Dendritic cell treated with granulocyte-macrophage colony-stimulating factor and Interleukin-4, amounts not matched to agents 40 ng/mL and 50 ng/mL, for 4 days (primary cell): ENCODE measurements around the gene HAVCR2.
"Not testable (repeated sequence)": the region's sequence is repeated elsewhere in the genome, so short reads cannot be mapped to it uniquely, and the experiment has no call there.

ENCODE experiments used
- H3K27ac Mint-ChIP-seq: one replicate; pipeline ENCODE4 v1.8.0; 2022; ENCODE audit warnings: mild to moderate bottlenecking, mixed read lengths
- H3K27me3 Mint-ChIP-seq: one replicate; pipeline ENCODE4 v1.8.0; 2022; ENCODE audit warnings: mild to moderate bottlenecking, mixed read lengths
- H3K36me3 Mint-ChIP-seq: one replicate; pipeline ENCODE4 v1.8.0; 2022; ENCODE audit warnings: low read depth, mixed read lengths
- H3K4me1 Mint-ChIP-seq: one replicate; pipeline ENCODE4 v1.8.0; 2022; ENCODE audit warnings: low read depth, mixed read lengths
- H3K4me3 Mint-ChIP-seq: one replicate; pipeline ENCODE4 v1.8.0; 2022; ENCODE audit warnings: mild to moderate bottlenecking, moderate library complexity, mixed read lengths
- H3K9me3 Mint-ChIP-seq: one replicate; pipeline ENCODE4 v1.8.0; 2022; ENCODE audit warnings: mixed read lengths
- intact Hi-C: fragments of 100-400 bp; cut with micrococcal nuclease; formaldehyde crosslinking; loops from one replicate; pipeline ENCODE4 v1.15.0; 2022

HAVCR2 gene

DNA sequence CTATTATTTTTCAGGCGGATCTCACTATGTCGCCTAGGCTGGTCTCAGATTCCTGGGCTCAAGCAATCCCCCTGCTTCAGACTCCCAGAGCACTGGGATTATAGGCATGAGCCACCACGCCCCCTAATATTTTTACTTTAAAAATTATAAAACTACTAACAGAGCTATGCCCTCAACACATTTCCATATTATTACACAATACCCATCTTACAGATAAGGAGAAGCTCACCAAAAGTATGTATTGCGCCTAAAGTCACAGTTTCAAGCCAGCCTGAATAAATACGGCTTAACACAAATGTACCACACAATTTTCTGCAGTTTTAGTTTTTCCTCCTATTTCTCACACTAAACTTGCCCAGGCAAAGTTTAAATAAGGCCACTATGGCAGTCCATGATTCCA lies 40.1 kb downstream of the HAVCR2 start:
- Mint-ChIP-seq H3K4me3 (no peak overlapping the region), H3K4me1 (no peaks in the 10 kb centered on the region), H3K36me3 (no peaks in the 10 kb centered on the region), H3K27ac (no peak overlapping the region), H3K27me3 (no peaks in the 10 kb centered on the region), H3K9me3 (no peaks in the 10 kb centered on the region)
- intact Hi-C loops, result no loop called here

DNA sequence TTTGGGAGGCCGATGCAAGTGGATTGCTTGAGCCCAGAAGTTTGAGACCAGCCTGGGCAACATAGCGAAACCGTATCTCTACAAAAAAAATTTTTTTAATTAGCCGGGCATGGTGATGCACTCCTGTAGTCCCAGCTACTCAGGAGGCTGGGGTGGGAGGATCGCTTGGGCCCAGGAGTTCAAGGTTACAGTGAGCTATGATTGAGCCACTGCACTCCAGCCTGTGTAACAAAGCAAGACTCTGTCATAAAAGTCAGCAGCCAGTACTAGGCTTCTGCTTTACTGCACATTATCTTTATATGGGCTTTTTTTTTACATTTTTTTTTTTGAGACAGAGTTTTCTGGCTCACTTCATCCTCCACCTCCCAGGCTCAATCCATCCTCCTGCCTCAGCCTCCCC lies 40.5 kb downstream of the HAVCR2 start:
- intact Hi-C loops, result no loop called here
- Mint-ChIP-seq H3K9me3 (no peaks in the 10 kb centered on the region), H3K27ac (no peak overlapping the region)

GRCh38 chr5:157067005-157067404 lies 41.8 kb downstream of the HAVCR2 start:
- H3K4me1 Mint-ChIP-seq, result no peaks in the 10 kb centered on the region
- intact Hi-C loops, result no loop called here
- no peaks in the 10 kb centered on the region for H3K36me3 Mint-ChIP-seq
- H3K27me3 Mint-ChIP-seq, result no peaks in the 10 kb centered on the region
- no peaks in the 10 kb centered on the region for H3K9me3 Mint-ChIP-seq
- H3K27ac Mint-ChIP-seq, result no peak overlapping the region
- no peak overlapping the region for H3K4me3 Mint-ChIP-seq

More for the DNA sequence above, 40.5 kb downstream of the HAVCR2 start:
- H3K4me3 Mint-ChIP-seq, result no peak overlapping the region
- H3K36me3 Mint-ChIP-seq, result no peaks in the 10 kb centered on the region
- no peaks in the 10 kb centered on the region for H3K27me3 Mint-ChIP-seq
- no peaks in the 10 kb centered on the region for H3K4me1 Mint-ChIP-seq

DNA sequence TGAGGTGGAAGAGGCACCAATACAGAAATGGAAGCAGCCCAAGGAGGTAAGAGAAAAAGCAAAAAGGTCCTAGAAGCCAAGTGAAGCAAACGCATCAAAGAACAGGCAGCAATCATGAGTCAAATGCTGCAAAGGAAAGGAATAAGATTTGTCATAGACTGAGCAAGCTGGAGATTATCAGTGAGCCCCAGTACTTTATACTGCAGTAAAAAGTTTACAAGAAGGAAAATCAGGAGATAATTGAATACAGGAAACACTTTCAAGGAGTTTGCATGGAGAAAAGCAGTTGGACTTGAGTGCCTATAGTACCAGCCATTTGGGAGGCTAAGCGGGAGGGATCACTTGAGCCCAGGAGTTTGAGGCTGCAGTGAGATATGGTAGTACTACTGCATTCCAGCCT lies 42.8 kb downstream of the HAVCR2 start:
- H3K27me3 Mint-ChIP-seq, result no peaks in the 10 kb centered on the region
- H3K9me3 Mint-ChIP-seq, result no peaks in the 10 kb centered on the region
- intact Hi-C loops, result no loop called here
- no peak overlapping the region for H3K27ac Mint-ChIP-seq
- no peak overlapping the region for H3K4me3 Mint-ChIP-seq
- H3K36me3 Mint-ChIP-seq, result no peaks in the 10 kb centered on the region
- H3K4me1 Mint-ChIP-seq, result no peaks in the 10 kb centered on the region

DNA sequence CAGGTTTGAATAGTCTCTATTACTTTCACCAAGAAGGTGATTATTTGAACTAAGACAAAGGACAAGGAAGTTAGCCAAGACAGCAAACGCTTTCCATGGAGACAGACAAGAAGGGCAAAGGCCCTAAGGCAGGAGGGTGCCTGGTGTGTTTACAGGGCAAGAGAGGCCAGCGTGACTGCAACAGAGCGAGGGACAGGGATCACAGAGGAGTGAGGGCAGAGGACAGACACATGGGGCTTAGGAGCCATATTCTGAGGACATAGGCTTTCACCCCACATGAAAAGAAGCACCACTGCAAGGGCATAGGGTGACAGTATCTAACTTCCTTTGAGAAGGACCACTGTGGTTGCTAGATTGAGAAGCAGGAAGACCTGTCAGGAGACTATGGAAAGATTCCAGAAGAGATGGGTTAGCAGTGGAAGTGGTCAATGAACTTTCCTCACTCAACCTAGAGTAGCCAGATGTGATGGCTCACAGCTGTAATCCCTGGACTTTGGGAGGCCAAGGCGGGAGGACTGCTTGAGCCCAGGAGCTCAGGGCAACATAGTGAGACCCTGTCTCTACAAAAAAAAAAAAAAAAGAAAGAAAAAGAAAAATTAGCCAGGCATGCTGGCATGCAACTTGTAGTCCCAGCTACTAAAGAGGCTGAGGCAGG lies 44.9 kb downstream of the HAVCR2 start:
- intact Hi-C loops, result no loop called here
- no peak overlapping the region for H3K4me3 Mint-ChIP-seq
- H3K27ac Mint-ChIP-seq, result no peak overlapping the region
- H3K36me3 Mint-ChIP-seq, result no peaks in the 10 kb centered on the region
- H3K9me3 Mint-ChIP-seq, result no peaks in the 10 kb centered on the region
- no peaks in the 10 kb centered on the region for H3K4me1 Mint-ChIP-seq
- H3K27me3 Mint-ChIP-seq, result no peaks in the 10 kb centered on the region

DNA sequence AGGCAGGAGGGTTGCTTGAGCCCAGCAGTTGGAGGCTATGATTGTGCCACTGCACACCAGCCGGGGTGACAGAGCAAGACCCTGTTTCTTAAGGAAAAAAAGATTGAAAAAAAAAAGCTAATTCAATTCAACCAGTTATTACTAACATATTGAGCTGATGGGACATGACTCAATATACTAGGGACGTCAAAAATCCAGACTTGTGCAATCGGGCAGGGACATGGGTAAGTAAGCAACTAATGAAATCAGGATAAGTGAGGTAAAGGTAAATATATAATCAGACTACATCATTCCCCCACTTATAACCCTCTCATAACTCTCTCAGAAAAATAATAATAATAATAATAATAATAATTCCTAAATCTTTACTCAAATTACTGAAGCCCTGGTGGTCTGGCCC lies 49.0 kb downstream of the HAVCR2 start:
- Mint-ChIP-seq H3K4me3 (no peak overlapping the region), H3K27me3 (no peaks in the 10 kb centered on the region), H3K9me3 (no peaks in the 10 kb centered on the region), H3K36me3 (no peaks in the 10 kb centered on the region), H3K4me1 (no peaks in the 10 kb centered on the region), H3K27ac (no peak overlapping the region)
- intact Hi-C loops, result no loop called here

DNA sequence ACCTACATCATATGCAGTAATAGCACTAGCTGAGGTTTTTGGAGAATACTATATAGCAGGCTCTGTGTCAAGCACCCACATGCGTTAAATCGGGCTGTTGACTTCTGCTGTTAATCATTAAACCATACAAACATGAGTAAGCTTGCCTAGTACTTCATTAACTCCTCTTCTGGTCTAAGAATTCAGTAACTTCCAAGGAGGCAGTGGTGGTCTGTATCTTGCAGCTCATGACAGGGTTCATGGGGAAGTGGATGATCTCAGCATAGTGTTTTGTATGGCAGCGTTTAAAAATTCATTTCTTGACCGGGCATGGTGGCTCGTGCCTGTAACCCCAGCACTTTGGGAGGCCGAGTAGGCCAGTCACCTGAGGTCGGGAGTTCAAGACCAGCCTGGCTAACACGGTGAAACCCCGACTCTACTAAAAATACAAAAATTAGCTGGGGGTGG lies 49.7 kb downstream of the HAVCR2 start, which contains the start of gene HAVCR1:
Gene HAVCR1 (minus strand): TSS at position 24 of the 447 bp plus-strand sequence. CDS start 1,173 bp downstream, outside the sequence.
- no peaks in the 10 kb centered on the region for H3K36me3 Mint-ChIP-seq
- no peak within 1 kb of the TSS for H3K27ac Mint-ChIP-seq
- no peaks in the 10 kb centered on the region for H3K9me3 Mint-ChIP-seq
- H3K4me1 Mint-ChIP-seq, result no peaks in the 10 kb centered on the region
- H3K4me3 Mint-ChIP-seq, result no peak within 1 kb of the TSS
- intact Hi-C loops, result no loop called here
- no peaks in the 10 kb centered on the region for H3K27me3 Mint-ChIP-seq

- H3K27me3 Mint-ChIP-seq, result no peaks in the 10 kb centered on the region
- no peak overlapping the region for H3K27ac Mint-ChIP-seq
- no peaks in the 10 kb centered on the region for H3K4me1 Mint-ChIP-seq
- no peaks in the 10 kb centered on the region for H3K9me3 Mint-ChIP-seq
- intact Hi-C loops, result no loop called here
- H3K36me3 Mint-ChIP-seq, result no peaks in the 10 kb centered on the region
- no peak overlapping the region for H3K4me3 Mint-ChIP-seq
Measured at GRCh38 chr5:157057459-157058370, 51.1 kb downstream of the HAVCR2 start.

- H3K27ac Mint-ChIP-seq, H3K27me3 Mint-ChIP-seq, H3K36me3 Mint-ChIP-seq, intact Hi-C loops, H3K4me3 Mint-ChIP-seq, H3K9me3 Mint-ChIP-seq, H3K4me1 Mint-ChIP-seq: not testable (repeated sequence)
Measured at GRCh38 chr5:157056848-157057247, 52.0 kb downstream of the HAVCR2 start.

DNA sequence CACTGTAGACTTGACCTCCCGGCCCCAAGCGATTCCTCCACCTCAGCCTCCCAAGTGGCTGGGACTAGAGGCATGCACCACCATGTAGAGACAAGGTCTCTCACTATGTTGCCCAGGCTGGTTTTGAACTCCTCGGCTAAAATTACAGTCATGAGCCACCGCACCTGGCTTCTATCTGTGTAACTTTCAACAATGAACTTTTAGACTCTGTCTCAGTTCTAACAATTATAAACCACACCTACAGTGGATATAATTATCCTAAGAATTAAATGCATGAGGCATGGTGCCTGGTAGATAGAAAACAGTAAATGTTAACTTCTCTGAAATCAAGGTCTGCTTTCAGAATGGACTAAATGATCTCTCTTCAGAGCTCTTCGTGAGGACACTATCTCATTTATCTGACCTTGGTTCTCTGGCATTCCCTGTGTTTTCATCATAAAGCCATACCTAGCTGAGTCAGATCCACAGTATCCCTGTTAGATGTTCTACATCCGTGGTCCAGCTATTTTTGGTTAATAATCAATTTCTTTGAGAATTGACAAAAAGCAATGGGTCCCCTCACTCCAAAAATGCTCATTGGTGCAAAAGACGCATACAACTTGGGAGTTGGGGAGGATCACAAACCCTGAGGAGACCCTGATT lies 57.1 kb downstream of the HAVCR2 start:
- intact Hi-C loops, result no loop called here
- Mint-ChIP-seq H3K27ac (no peak overlapping the region), H3K27me3 (peaks cover 3% of the 10 kb centered on the region), H3K4me3 (no peak overlapping the region), H3K36me3 (no peaks in the 10 kb centered on the region), H3K9me3 (no peaks in the 10 kb centered on the region), H3K4me1 (peaks cover 8% of the 10 kb centered on the region)

GRCh38 chr5:157050050-157050449 lies 58.8 kb downstream of the HAVCR2 start:
- no peak overlapping the region for H3K4me3 Mint-ChIP-seq
- H3K36me3 Mint-ChIP-seq, result no peaks in the 10 kb centered on the region
- peaks cover 3% of the 10 kb centered on the region for H3K27me3 Mint-ChIP-seq
- peaks cover 8% of the 10 kb centered on the region for H3K4me1 Mint-ChIP-seq
- no peak overlapping the region for H3K27ac Mint-ChIP-seq
- no peaks in the 10 kb centered on the region for H3K9me3 Mint-ChIP-seq
- intact Hi-C loops, result no loop called here

GRCh38 chr5:157049605-157050004 lies 59.2 kb downstream of the HAVCR2 start:
- Mint-ChIP-seq H3K4me1 (peaks cover 8% of the 10 kb centered on the region), H3K27ac (no peak overlapping the region)
- intact Hi-C loops, result no loop called here

GRCh38 chr5:157047898-157048297 lies 60.9 kb downstream of the HAVCR2 start:
- Mint-ChIP-seq H3K4me1 (peaks cover 8% of the 10 kb centered on the region), H3K9me3 (no peaks in the 10 kb centered on the region), H3K27me3 (peaks cover 3% of the 10 kb centered on the region), H3K27ac (no peak overlapping the region), H3K4me3 (no peak overlapping the region), H3K36me3 (no peaks in the 10 kb centered on the region)
- intact Hi-C loops, result no loop called here

More at GRCh38 chr5:157049605-157050004, 59.2 kb downstream of the HAVCR2 start:
- H3K9me3 Mint-ChIP-seq, result no peaks in the 10 kb centered on the region
- peaks cover 3% of the 10 kb centered on the region for H3K27me3 Mint-ChIP-seq
- no peaks in the 10 kb centered on the region for H3K36me3 Mint-ChIP-seq
- no peak overlapping the region for H3K4me3 Mint-ChIP-seq

GRCh38 chr5:157047016-157047415 lies 61.8 kb downstream of the HAVCR2 start:
- H3K36me3 Mint-ChIP-seq, H3K27me3 Mint-ChIP-seq, H3K9me3 Mint-ChIP-seq, intact Hi-C loops, H3K4me3 Mint-ChIP-seq, H3K27ac Mint-ChIP-seq, H3K4me1 Mint-ChIP-seq: not testable (repeated sequence)
